IMR-90 (cell line): Measurements from ENCODE around the gene AGPS. TPM values are rescaled to one million over a fixed set of nuclear protein-coding genes. Genes with fewer than 3 reads are reported as not detected.

Experiments used
- ATAC-seq: fragments of 200-7000 bp; cut with Tn5 transposase; 2 replicates; pipeline ENCODE4 v1.9.1; 2020; ENCODE audit warnings: low read depth, mild to moderate bottlenecking, moderate library complexity
- BruUV-seq: library from RNA; stranded (reverse); fragments of 400-500 nt; replicated peaks from 2 replicates; lab custom pipeline; 2021; lab: Mats Ljungman, UMichigan
- CTCF ChIA-PET: fragments of 300-600 bp; formaldehyde crosslinking; extraction: SDS; loops from one replicate; lab custom pipeline; 2021; ENCODE audit warnings: antibody characterized with exemption; lab: Yijun Ruan, JAX
- POLR2A ChIA-PET: fragments of 300-600 bp; sonication (Branson Sonifier 250); formaldehyde crosslinking; loops from one replicate; lab custom pipeline; 2022; ENCODE audit warnings: antibody characterized with exemption; ENCODE audit not compliant: unreplicated experiment; lab: Charles Lee
- DNase-seq: peaks from one replicate; pipeline ENCODE4 v3.0.0; 2013
- H2AFZ ChIP-seq: replicated peaks from 2 replicates; pipeline ENCODE3; 2013; ENCODE audit warnings: low read length, mild to moderate bottlenecking; ENCODE audit not compliant: poor library complexity
- H2AK5ac ChIP-seq: 2 replicates; pipeline ENCODE4 v1.6.1; 2013; ENCODE audit warnings: low read depth, low read length, inconsistent platforms
- H2AK9ac ChIP-seq: replicated peaks from 2 replicates; pipeline ENCODE3; 2013; ENCODE audit warnings: mild to moderate bottlenecking, low read depth, low read length, moderate library complexity; ENCODE audit not compliant: poor library complexity
- H2BK120ac ChIP-seq: 2 replicates; pipeline ENCODE4 v1.6.1; 2013; ENCODE audit warnings: low read depth, low read length, inconsistent platforms
- H2BK15ac ChIP-seq: 3 replicates; pipeline ENCODE4 v1.6.1; 2013; ENCODE audit warnings: low read depth, low read length, inconsistent platforms
- H2BK20ac ChIP-seq: 2 replicates; pipeline ENCODE4 v1.6.1; 2013; ENCODE audit warnings: low read depth, mild to moderate bottlenecking, inconsistent platforms, low read length, moderate library complexity
- H2BK5ac ChIP-seq: 2 replicates; pipeline ENCODE4 v1.6.1; 2013; ENCODE audit warnings: mild to moderate bottlenecking, low read depth, low read length, inconsistent platforms; ENCODE audit not compliant: poor library complexity, severe bottlenecking
- H3K14ac ChIP-seq: replicated peaks from 2 replicates; pipeline ENCODE4 v1.6.1; 2013; ENCODE audit warnings: low read depth, low read length, inconsistent platforms
- H3K18ac ChIP-seq: 2 replicates; pipeline ENCODE4 v1.6.1; 2013; ENCODE audit warnings: low read depth, low read length, control low read depth
- H3K23ac ChIP-seq: 2 replicates; pipeline ENCODE4 v1.6.1; 2013; ENCODE audit warnings: low read depth, low read length, inconsistent platforms
- H3K27ac ChIP-seq: 2 replicates; pipeline ENCODE4 v1.5.1; 2013; ENCODE audit warnings: mild to moderate bottlenecking, control low read depth, low read length; ENCODE audit not compliant: insufficient read depth
- H3K27me3 ChIP-seq: 2 replicates; pipeline ENCODE4 v1.6.1; 2013; ENCODE audit warnings: low read length; ENCODE audit not compliant: control insufficient read depth, insufficient read depth
- H3K36me3 ChIP-seq: 2 replicates; pipeline ENCODE4 v1.6.1; 2013; ENCODE audit warnings: low read length, mixed read lengths; ENCODE audit not compliant: control insufficient read depth, insufficient read depth
- H3K4ac ChIP-seq: 2 replicates; pipeline ENCODE4 v1.6.1; 2013; ENCODE audit warnings: low read depth, low read length, inconsistent platforms
- H3K4me1 ChIP-seq: 2 replicates; pipeline ENCODE4 v1.6.1; 2013; ENCODE audit warnings: low read length, mixed read lengths; ENCODE audit not compliant: control insufficient read depth, insufficient read depth
- H3K4me2 ChIP-seq: 2 replicates; pipeline ENCODE4 v1.6.1; 2013; ENCODE audit warnings: low read depth, mild to moderate bottlenecking, control low read depth, low read length, moderate library complexity
- H3K4me3 ChIP-seq: 2 replicates; pipeline ENCODE4 v1.5.1; 2013; ENCODE audit warnings: low read depth, mild to moderate bottlenecking, control low read depth, low read length, moderate library complexity; ENCODE audit not compliant: insufficient read depth
- H3K56ac ChIP-seq: 2 replicates; pipeline ENCODE4 v1.6.1; 2013; ENCODE audit warnings: low read length, inconsistent platforms; ENCODE audit not compliant: insufficient read depth; ENCODE audit errors: extremely low read depth
- H3K79me1 ChIP-seq, 2 experiments: 2 replicates each; pipeline ENCODE4 v1.6.1; 2013; ENCODE audit warnings: low read length in 2 of 2, inconsistent platforms in 1 of 2, low read depth in 1 of 2
- H3K9ac ChIP-seq: 2 replicates; pipeline ENCODE4 v1.6.1; 2013; ENCODE audit warnings: low read depth, low read length, control low read depth
- H3K9me1 ChIP-seq: 2 replicates; pipeline ENCODE4 v1.6.1; 2013; ENCODE audit warnings: low read length, inconsistent platforms; ENCODE audit not compliant: insufficient read depth
- H3K9me3 ChIP-seq: 2 replicates; pipeline ENCODE4 v1.6.1; 2013; ENCODE audit warnings: low read length; ENCODE audit not compliant: control insufficient read depth, insufficient read depth
- H4K20me1 ChIP-seq: 2 replicates; pipeline ENCODE4 v1.6.1; 2013; ENCODE audit warnings: low read length, inconsistent platforms; ENCODE audit not compliant: insufficient read depth
- H4K5ac ChIP-seq: 2 replicates; pipeline ENCODE4 v1.6.1; 2013; ENCODE audit warnings: mild to moderate bottlenecking, low read depth, low read length, control low read depth
- H4K8ac ChIP-seq, 2 experiments: 2 replicates each; pipeline ENCODE4 v1.6.1; 2013; ENCODE audit warnings: low read depth in 2 of 2, low read length in 2 of 2, control low read depth in 1 of 2, inconsistent platforms in 1 of 2
- H4K91ac ChIP-seq: 2 replicates; pipeline ENCODE4 v1.6.1; 2013; ENCODE audit warnings: low read depth, low read length, inconsistent platforms; ENCODE audit not compliant: insufficient read depth
- BHLHE40 ChIP-seq: fragments of 150-350 bp; IDR thresholded peaks from 2 replicates; pipeline ENCODE4 v1.6.1; 2016; ENCODE audit warnings: mild to moderate bottlenecking, low read depth, low read length
- CTCF ChIP-seq: conservative IDR thresholded peaks from 2 replicates; pipeline ENCODE4 v1.5.1; 2012; ENCODE audit warnings: mild to moderate bottlenecking, low read depth, low read length, improper control_type of control experiment
- MAFK ChIP-seq: IDR thresholded peaks from 2 replicates; pipeline ENCODE4 v1.6.1; 2012; ENCODE audit warnings: low read depth, low read length, improper control_type of control experiment
- MXI1 ChIP-seq: IDR thresholded peaks from 2 replicates; pipeline ENCODE4 v1.6.1; 2012; ENCODE audit warnings: low read depth, mild to moderate bottlenecking, low read length, moderate library complexity, borderline replicate concordance
- POLR2A ChIP-seq: IDR thresholded peaks from 2 replicates; pipeline ENCODE4 v1.6.1; 2012; ENCODE audit warnings: mild to moderate bottlenecking, low read depth, low read length
- WGBS, 2 experiments: methylation state at CpG; one replicate each; pipeline versions ENCODE4 v1.1.5 to v1.1.7; 2013; ENCODE audit warnings: missing lambda C conversion rate in 2 of 2; ENCODE audit not compliant: insufficient read length in 1 of 2; ENCODE audit errors: extremely low coverage in 2 of 2; 5-methylcytosine and 5-hydroxymethylcytosine counted together
- dilution Hi-C: fragments of 300-500 bp; cut with HindIII; formaldehyde crosslinking; loops from one replicate; pipeline ENCODE4 v1.14.3; 2018; ENCODE audit warnings: low sequenced_read_pairs; ENCODE audit not compliant: unreplicated experiment
- in situ Hi-C: fragments of 300-500 bp; cut with MboI; formaldehyde crosslinking; loops from 3 replicates; pipeline ENCODE4 v1.14.3; 2019; ENCODE audit warnings: low sequenced_read_pairs, inconsistent platforms, mixed read lengths
- intact Hi-C: fragments of 100-400 bp; cut with micrococcal nuclease; formaldehyde crosslinking; loops from 2 replicates; pipeline ENCODE4 v1.10.0; 2022
- polyA plus RNA-seq, 3 experiments: library from polyadenylated mRNA; depleted of rRNA; stranded (reverse); fragments of >200 nt; gene quantifications; 2 replicates each; pipeline ENCODE4 v1.2.3, GENCODE V29; 2012; ENCODE audit warnings: low replicate concordance in 1 of 3
- total RNA-seq: library from RNA; depleted of rRNA; stranded (reverse); fragments of >200 nt; gene quantifications from 2 replicates; pipeline ENCODE4 v1.2.3, GENCODE V29; 2012

The AGPS gene
- total and polyA plus RNA-seq, 2 of the 4 experiments (the other 2 are of a cell fraction), result 6.6 to 18.6 TPM

GRCh38 chr2:177556153-177556552 is 163.6 kb downstream of the AGPS start:
- no peak overlapping the region for H2BK15ac ChIP-seq
- H3K18ac ChIP-seq, result no peak overlapping the region
- H3K9me3 ChIP-seq, result no peaks in the 10 kb centered on the region
- H2BK5ac ChIP-seq, result no peak overlapping the region
- in situ Hi-C loops (loop anchor here (5.0 kb wide), 1 partner anchor 61 kb away; a partner anchor contains a TSS), intact Hi-C loops (no loop called here), dilution Hi-C loops (no loop called here)
- H3K9me1 ChIP-seq, result peaks cover 4% of the 10 kb centered on the region; the same call in 1 of the 2 replicates
- H4K8ac ChIP-seq, result no peak overlapping the region
- H3K27me3 ChIP-seq, result no peaks in the 10 kb centered on the region
- H2AK5ac ChIP-seq, result no peak overlapping the region
- H3K4ac ChIP-seq, result no peak overlapping the region
- H3K4me2 ChIP-seq, result no peak overlapping the region
- ATAC-seq (no peak), DNase-seq (no peak)
- no peak overlapping the region for H3K9ac ChIP-seq
- H4K20me1 ChIP-seq, result no peaks in the 10 kb centered on the region
- H2AK9ac ChIP-seq, result no peak overlapping the region
- no peaks in the 10 kb centered on the region for H3K36me3 ChIP-seq
- no peak overlapping the region for H2AFZ ChIP-seq
- no TSS peak for BruUV-seq
- H3K27ac ChIP-seq, result no peak overlapping the region
- H3K14ac ChIP-seq, result no peak overlapping the region
- H3K79me1 ChIP-seq, result 0 out of 4 replicates have a peak, but pooled peaks cover 0 to 4% of the 10 kb centered on the region in 2 experiments
- no peak overlapping the region for H4K5ac ChIP-seq
- no CpG with 5 or more reads among the region's 2 CpGs for WGBS, 2 experiments
- no peak overlapping the region for H3K56ac ChIP-seq
- H3K4me1 ChIP-seq, result no peaks in the 10 kb centered on the region
- no peak overlapping the region for H3K4me3 ChIP-seq
- no peak overlapping the region for H3K23ac ChIP-seq
- TF ChIP-seq BHLHE40 (no peak), MXI1 (no peak), MAFK (peak; percentile 57), CTCF (no peak), POLR2A (no peak)
- no peak overlapping the region for H4K91ac ChIP-seq
- CTCF ChIA-PET, result no interaction called here
- POLR2A ChIA-PET, result no interaction called here
- H2BK120ac ChIP-seq, result no peak overlapping the region
- no peak overlapping the region for H2BK20ac ChIP-seq
